Peyer's patch (tissue), 4 donors: ENCODE results near the gene MOB1B. TPM values are rescaled to one million over a fixed set of nuclear protein-coding genes. Genes with fewer than 3 reads are reported as not detected.
"Not testable (repeated sequence)": the region's sequence is repeated elsewhere in the genome, so short reads cannot be mapped to it uniquely, and the experiment has no call there.

ENCODE experiments used
- DNase-seq, 3 donors: peaks; one replicate each; pipeline ENCODE4 v3.0.0-alpha.2; 2017 to 2019
- H3K27ac ChIP-seq, 4 donors: fragments of 200-600 bp; sonication (generic); one replicate each; pipeline ENCODE4 v1.5.1; 2016 to 2019
- H3K27me3 ChIP-seq, 2 donors: fragments of 200-600 bp; sonication (generic); one replicate each; pipeline ENCODE4 v1.5.1; 2019
- H3K36me3 ChIP-seq, 3 donors: fragments of 200-600 bp; sonication (generic); one replicate each; pipeline ENCODE4 v1.5.1; 2016 to 2019
- H3K4me1 ChIP-seq, 4 donors: fragments of 200-600 bp; sonication (generic); one replicate each; pipeline ENCODE4 v1.5.1; 2016 to 2019
- H3K4me3 ChIP-seq, 4 donors: fragments of 200-600 bp; sonication (generic); 1 replicate in 3 of 4; 2 replicates in 1 of 4; pipeline ENCODE4 v1.5.1; 2016 to 2019; ENCODE audit warnings: mild to moderate bottlenecking in 1 of 4
- H3K9me3 ChIP-seq, 4 donors: fragments of 200-600 bp; sonication (generic); one replicate each; pipeline ENCODE4 v1.5.1; 2016 to 2019; ENCODE audit warnings: mild to moderate bottlenecking in 1 of 4
- CTCF ChIP-seq, 6 experiments: fragments of 450-650 bp in 4 of 6; fragments of 200-600 bp in 2 of 6; sonication (generic) in 1 of 6; IDR thresholded peaks; one replicate each; pipeline ENCODE4 v1.5.1; 2017 to 2019; ENCODE audit warnings: antibody characterized with exemption in 6 of 6, mild to moderate bottlenecking in 3 of 6, moderate library complexity in 1 of 6
- POLR2A ChIP-seq, 2 donors: fragments of 450-650 bp; IDR thresholded peaks; one replicate each; pipeline ENCODE4 v1.5.1; 2017; ENCODE audit warnings: antibody characterized with exemption in 2 of 2, mild to moderate bottlenecking in 2 of 2, moderate library complexity in 2 of 2
- total RNA-seq, 4 donors: library from RNA; depleted of rRNA; stranded (reverse); fragments of >200 nt; gene quantifications; one replicate each; pipeline ENCODE4 v1.1.0, GENCODE V29; 2016

MOB1B gene
- total RNA-seq, 4 donors from 2014 or later = 4.0 to 15.7 (median 7.5) TPM

DNA sequence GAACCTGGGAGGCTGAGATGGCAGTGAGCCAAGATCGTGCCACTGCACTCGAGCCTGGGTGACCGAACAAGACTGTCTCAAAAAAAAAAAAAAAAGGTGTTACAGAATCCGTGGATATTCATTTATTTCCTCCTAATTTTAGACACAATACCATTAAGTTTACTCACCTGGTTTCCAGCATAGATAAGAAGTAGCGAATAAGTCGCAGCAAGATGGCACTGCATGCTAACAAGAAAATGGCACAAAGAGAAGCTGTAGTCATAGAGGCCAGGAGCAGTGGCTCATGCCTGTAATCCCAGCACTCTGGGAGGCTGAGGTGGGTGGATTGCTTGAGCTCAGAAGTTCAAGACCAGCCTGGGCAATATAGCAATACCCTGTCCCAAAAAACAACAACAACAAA is 17.0 kb upstream of the MOB1B start:
- TF ChIP-seq CTCF (IDR thresholded peaks at IDR 0.05) (no peak), POLR2A (IDR thresholded peaks at IDR 0.05) (no peak)
- DNase-seq = no peak

GRCh38 chr4:70892086-70892769 is 9.9 kb upstream of the MOB1B start:
- TF ChIP-seq POLR2A (IDR thresholded peaks at IDR 0.05) (no peak), CTCF (IDR thresholded peaks at IDR 0.05) (no peak)
- Histone ChIP-seq H3K36me3 (no peaks in the 10 kb centered on the region), H3K27me3 (no peaks in the 10 kb centered on the region), H3K4me1 (peaks cover 0 to 7% (median 0%) of the 10 kb centered on the region in 4 donors), H3K9me3 (no peaks in the 10 kb centered on the region), H3K4me3 (no peak overlapping the region), H3K27ac (no peak overlapping the region)
- peak in 1 of 3 donors; percentile 50 for DNase-seq

More for the DNA sequence above, 17.0 kb upstream of the MOB1B start:
- Histone ChIP-seq H3K4me1 (no peaks in the 10 kb centered on the region), H3K27me3 (no peaks in the 10 kb centered on the region), H3K4me3 (no peak overlapping the region), H3K9me3 (no peaks in the 10 kb centered on the region), H3K36me3 (no peaks in the 10 kb centered on the region), H3K27ac (no peak overlapping the region)

- TF ChIP-seq POLR2A (IDR thresholded peaks at IDR 0.05) = no peak
- no peak for TF ChIP-seq CTCF (IDR thresholded peaks at IDR 0.05)
- no peak overlapping the region for H3K4me3 ChIP-seq
- H3K27ac ChIP-seq = peak overlapping the region in 1 of 4 donors; percentile 2
- no peak for DNase-seq
- H3K4me1 ChIP-seq = peaks cover 0 to 7% (median 0%) of the 10 kb centered on the region in 4 donors
- H3K9me3 ChIP-seq = no peaks in the 10 kb centered on the region
- no peaks in the 10 kb centered on the region for H3K36me3 ChIP-seq
- no peaks in the 10 kb centered on the region for H3K27me3 ChIP-seq
Measured at GRCh38 chr4:70893790-70894189, 8.4 kb upstream of the MOB1B start.

GRCh38 chr4:70895405-70895804 is 6.8 kb upstream of the MOB1B start:
- peaks cover 0 to 7% (median 0%) of the 10 kb centered on the region in 4 donors for H3K4me1 ChIP-seq
- H3K9me3 ChIP-seq = no peaks in the 10 kb centered on the region
- H3K27me3 ChIP-seq = no peaks in the 10 kb centered on the region
- DNase-seq = no peak
- peak overlapping the region in 1 of 4 donors; percentile 55 for H3K27ac ChIP-seq
- no peak overlapping the region for H3K4me3 ChIP-seq
- no peaks in the 10 kb centered on the region for H3K36me3 ChIP-seq
- no peak for TF ChIP-seq POLR2A (IDR thresholded peaks at IDR 0.05)
- no peak for TF ChIP-seq CTCF (IDR thresholded peaks at IDR 0.05)

- peaks cover 0 to 7% (median 0%) of the 10 kb centered on the region in 4 donors for H3K4me1 ChIP-seq
- DNase-seq = no peak
- no peaks in the 10 kb centered on the region for H3K9me3 ChIP-seq
- no peaks in the 10 kb centered on the region for H3K27me3 ChIP-seq
- H3K27ac ChIP-seq = peak overlapping the region in 1 of 4 donors; percentile 55
- H3K4me3 ChIP-seq = no peak overlapping the region
- TF ChIP-seq POLR2A (IDR thresholded peaks at IDR 0.05) = no peak
- TF ChIP-seq CTCF (IDR thresholded peaks at IDR 0.05) = no peak
- no peaks in the 10 kb centered on the region for H3K36me3 ChIP-seq
Measured at GRCh38 chr4:70895811-70896491, 6.2 kb upstream of the MOB1B start.

DNA sequence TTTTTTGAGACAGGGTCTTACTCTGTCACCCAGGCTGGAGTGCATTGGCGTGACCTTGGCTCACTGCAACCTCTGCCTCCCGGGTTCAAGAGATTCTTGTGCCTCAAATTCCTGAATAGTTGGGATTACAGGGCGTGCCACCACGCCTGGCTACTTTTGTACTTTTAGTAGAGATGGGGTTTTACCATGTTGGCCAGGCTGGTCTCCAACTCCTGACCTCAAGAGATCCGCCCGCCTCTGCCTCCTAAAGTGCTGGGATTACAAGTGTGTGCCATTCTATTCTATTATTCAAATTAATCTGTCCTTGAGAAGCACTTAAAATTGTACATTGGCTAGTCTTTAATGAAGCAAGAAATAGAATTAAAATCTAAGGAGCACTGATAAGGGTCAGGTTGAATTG is 3.6 kb upstream of the MOB1B start:
- H3K4me3 ChIP-seq, H3K27ac ChIP-seq, H3K4me1 ChIP-seq, H3K9me3 ChIP-seq, DNase-seq, H3K27me3 ChIP-seq, H3K36me3 ChIP-seq: not testable (repeated sequence)
